Measurements from ENCODE around the gene SYNPO2.

Gene SYNPO2

DNA sequence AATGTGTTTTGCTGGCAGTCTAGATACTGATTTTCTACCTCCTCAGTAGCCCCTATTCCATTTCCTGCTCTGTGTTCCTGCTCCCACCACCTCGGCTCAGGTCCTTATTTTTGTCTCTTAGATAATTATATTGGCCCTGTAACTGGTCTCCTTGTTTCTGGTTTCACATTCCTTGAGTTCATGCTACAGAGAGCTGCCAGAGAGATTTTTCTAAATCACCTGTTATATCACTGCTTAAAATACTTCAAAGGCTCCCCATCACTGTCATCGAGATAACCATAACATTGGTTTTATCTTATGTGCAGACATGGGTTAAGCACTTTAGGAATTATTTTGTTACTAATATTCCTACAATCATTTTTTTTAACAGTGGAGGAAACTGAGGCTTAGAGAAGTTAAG, 9.6 kb downstream of the SYNPO2 start:
- in situ Hi-C loops (cut with HindIII; ENCODE audit: low sequenced_read_pairs): no loop called here
- no peak overlapping the region for H3K4me3 ChIP-seq (ENCODE audit: low read depth, low read length)
- no peak for TF ChIP-seq CTCF (IDR thresholded peaks at IDR 0.05; ENCODE audit: low read depth, low read length, missing control alignments)
- no peak for DNase-seq (ENCODE audit: low read depth)

DNA sequence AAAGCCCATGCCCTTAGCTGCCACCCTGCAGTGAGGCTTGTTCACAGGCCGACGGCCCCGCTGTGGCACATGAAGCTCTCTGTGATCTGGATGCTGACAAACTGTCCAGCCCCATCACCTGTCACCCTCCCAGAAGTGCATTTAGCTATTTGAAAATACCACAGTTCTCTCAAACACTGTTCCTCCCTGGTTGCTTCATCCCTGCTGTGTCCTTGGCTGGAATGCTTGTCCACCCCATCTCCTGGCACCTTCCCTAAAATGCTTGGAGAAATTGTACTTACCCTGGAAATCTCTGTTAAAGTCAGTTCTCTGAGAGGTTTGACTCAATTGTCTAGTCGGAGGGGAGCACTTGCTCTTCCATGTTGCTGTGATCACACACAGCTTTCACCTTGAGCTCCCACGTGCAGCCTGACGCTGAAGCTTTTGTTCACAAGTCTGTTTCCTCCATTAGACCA, 10.1 kb downstream of the SYNPO2 start:
- H3K4me3 ChIP-seq (ENCODE audit: low read depth, low read length): no peak overlapping the region
- in situ Hi-C loops (cut with HindIII; ENCODE audit: low sequenced_read_pairs): no loop called here
- no peak for TF ChIP-seq CTCF (IDR thresholded peaks at IDR 0.05; ENCODE audit: low read depth, low read length, missing control alignments)
- no peak for DNase-seq (ENCODE audit: low read depth)

DNA sequence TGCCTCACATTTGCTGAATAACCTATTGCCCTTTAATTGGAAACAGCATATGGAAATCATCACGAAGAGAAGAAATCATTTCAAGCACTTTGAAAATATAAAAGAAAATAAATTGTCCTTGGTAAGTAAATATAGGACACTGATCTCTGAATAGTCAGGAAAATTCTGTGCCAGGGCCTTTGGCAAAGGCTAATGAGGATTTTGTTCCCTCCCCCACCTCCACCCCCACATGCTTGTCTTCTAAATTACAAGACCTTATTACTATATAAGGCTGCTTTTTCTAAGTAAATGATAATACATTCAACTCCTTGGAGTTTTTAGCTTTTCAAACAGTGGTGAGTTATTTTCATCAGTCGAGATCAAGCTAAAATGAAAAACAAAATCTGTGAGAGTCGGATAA, 15.8 kb downstream of the SYNPO2 start:
- in situ Hi-C loops (cut with HindIII; ENCODE audit: low sequenced_read_pairs): no loop called here
- no peak overlapping the region for H3K4me3 ChIP-seq (ENCODE audit: low read depth, low read length)
- DNase-seq (ENCODE audit: low read depth): no peak
- no peak for TF ChIP-seq CTCF (IDR thresholded peaks at IDR 0.05; ENCODE audit: low read depth, low read length, missing control alignments)

DNA sequence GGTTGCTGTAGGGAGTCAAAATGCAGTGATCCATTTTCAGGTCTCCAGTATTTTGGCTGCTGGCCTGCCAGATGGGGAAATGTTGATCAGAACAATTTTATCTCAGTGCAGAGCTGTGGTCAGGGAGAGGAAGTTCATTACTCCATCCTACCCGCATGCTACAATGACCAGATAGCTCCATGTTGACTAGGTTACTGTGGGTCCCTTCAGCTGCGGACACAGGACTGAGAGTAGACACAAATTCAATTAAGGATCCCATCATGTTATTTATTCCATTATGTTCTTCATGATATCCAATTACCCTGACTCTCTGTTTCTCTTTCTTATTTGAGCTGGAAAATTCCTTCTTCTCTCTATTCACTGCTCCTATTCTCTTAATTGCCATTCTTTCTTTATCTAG, 16.3 kb downstream of the SYNPO2 start:
- no peak overlapping the region for H3K4me3 ChIP-seq (ENCODE audit: low read depth, low read length)
- TF ChIP-seq CTCF (IDR thresholded peaks at IDR 0.05; ENCODE audit: low read depth, low read length, missing control alignments): no peak
- DNase-seq (ENCODE audit: low read depth): no peak
- in situ Hi-C loops (cut with HindIII; ENCODE audit: low sequenced_read_pairs): loop anchor here (5.0 kb wide), 1 partner anchor 58 kb away; no protein-coding TSS in a partner anchor

DNA sequence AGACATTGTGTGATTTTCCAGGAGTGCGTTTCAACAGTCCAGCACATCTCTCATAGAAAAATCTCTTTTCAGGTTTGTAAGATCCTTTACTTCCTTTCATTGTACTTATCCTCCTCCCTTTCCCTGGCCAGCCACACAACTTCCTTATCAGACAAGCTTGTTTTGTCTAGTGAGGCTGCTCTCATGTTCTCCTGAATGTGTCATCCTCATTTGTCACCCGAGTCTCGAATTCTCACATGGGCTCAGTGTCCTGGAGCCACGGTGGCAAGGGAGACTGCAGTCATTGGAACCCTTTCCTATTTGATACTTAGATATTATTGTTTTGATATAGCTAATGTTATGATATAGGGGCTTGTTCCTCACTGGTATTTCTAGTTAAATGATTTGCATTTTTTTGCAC, 16.9 kb downstream of the SYNPO2 start:
- in situ Hi-C loops (cut with HindIII; ENCODE audit: low sequenced_read_pairs): loop anchor here (5.0 kb wide), 1 partner anchor 58 kb away; no protein-coding TSS in a partner anchor
- no peak for TF ChIP-seq CTCF (IDR thresholded peaks at IDR 0.05; ENCODE audit: low read depth, low read length, missing control alignments)

DNA sequence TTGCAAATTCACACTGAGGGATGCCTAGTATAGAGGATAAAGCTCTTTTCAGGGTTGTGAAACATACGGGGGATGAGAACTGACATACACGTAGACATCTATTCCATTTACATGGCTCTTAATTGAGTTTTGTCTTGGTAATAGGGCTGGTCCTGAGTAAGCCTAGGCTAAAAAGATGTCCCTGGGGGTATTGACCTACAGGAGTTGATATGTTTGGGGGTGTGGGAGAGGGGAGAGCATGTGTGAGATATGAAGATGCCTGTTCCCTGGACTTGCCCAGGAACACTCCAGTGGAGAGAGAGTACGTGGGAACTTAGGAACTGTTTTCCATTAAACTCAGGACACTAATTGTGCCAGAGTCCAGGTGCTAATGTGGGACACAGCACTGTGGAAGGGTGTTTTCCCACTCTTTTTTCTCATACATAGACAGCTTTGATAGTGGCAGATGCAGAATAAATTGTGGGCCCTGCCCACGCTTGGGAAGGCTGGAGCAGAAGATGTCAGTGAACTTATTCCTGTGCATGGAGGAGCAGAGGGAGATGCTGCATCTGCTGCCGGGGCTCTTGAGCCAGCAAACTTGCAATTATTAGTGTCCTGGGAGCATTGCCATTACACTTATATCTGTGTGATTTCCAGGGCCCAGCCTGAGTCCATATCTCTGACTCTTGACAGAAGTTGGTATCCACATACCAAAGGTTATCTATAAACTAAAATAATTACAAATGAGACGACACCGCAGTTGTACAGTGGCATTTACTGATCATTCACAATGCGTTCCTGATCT, 20.7 kb downstream of the SYNPO2 start:
- H3K4me3 ChIP-seq (ENCODE audit: low read depth, low read length): no peak overlapping the region
- TF ChIP-seq CTCF (IDR thresholded peaks at IDR 0.05; ENCODE audit: low read depth, low read length, missing control alignments): no peak
- DNase-seq (ENCODE audit: low read depth): no peak
- in situ Hi-C loops (cut with HindIII; ENCODE audit: low sequenced_read_pairs): loop anchor here (5.0 kb wide), 1 partner anchor 62 kb away; no protein-coding TSS in a partner anchor

More for the DNA sequence above, 16.9 kb downstream of the SYNPO2 start:
- DNase-seq (ENCODE audit: low read depth): no peak
- no peak overlapping the region for H3K4me3 ChIP-seq (ENCODE audit: low read depth, low read length)
